Measurements from ENCODE around the gene ABHD4.
"Not testable (repeated sequence)": the region's sequence is repeated elsewhere in the genome, so short reads cannot be mapped to it uniquely, and the experiment has no call there.

The ABHD4 gene

DNA sequence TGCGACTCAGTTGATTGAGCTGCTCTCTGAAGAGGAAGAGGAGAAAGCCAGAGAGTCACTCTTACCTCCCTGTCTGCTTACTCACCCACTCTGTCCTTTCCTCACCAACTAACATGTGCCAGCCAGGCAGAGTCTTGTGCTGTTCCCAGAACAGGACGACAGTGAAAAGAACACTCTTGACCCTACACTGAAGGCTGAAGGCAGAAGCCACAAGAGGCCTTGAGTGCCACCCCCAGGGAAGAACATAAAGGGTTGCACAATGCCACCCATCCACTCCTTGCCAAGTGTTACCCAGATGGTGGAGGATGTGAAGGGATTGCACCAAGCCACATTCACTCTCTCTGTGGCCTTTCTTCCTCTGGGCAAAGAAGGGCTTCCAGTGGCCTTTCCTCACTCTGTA, 12.8 kb downstream of the ABHD4 start:
- no peak overlapping the region for H3K4me3 ChIP-seq (ENCODE audit: low read depth, low read length)
- DNase-seq (ENCODE audit: low read depth) = no peak
- TF ChIP-seq, protein P1, sequence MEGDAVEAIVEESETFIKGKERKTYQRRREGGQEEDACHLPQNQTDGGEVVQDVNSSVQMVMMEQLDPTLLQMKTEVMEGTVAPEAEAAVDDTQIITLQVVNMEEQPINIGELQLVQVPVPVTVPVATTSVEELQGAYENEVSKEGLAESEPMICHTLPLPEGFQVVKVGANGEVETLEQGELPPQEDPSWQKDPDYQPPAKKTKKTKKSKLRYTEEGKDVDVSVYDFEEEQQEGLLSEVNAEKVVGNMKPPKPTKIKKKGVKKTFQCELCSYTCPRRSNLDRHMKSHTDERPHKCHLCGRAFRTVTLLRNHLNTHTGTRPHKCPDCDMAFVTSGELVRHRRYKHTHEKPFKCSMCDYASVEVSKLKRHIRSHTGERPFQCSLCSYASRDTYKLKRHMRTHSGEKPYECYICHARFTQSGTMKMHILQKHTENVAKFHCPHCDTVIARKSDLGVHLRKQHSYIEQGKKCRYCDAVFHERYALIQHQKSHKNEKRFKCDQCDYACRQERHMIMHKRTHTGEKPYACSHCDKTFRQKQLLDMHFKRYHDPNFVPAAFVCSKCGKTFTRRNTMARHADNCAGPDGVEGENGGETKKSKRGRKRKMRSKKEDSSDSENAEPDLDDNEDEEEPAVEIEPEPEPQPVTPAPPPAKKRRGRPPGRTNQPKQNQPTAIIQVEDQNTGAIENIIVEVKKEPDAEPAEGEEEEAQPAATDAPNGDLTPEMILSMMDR (IDR thresholded peaks at IDR 0.05; ENCODE audit: control insufficient read depth, extremely low read depth, insufficient read depth) = no peak

DNA sequence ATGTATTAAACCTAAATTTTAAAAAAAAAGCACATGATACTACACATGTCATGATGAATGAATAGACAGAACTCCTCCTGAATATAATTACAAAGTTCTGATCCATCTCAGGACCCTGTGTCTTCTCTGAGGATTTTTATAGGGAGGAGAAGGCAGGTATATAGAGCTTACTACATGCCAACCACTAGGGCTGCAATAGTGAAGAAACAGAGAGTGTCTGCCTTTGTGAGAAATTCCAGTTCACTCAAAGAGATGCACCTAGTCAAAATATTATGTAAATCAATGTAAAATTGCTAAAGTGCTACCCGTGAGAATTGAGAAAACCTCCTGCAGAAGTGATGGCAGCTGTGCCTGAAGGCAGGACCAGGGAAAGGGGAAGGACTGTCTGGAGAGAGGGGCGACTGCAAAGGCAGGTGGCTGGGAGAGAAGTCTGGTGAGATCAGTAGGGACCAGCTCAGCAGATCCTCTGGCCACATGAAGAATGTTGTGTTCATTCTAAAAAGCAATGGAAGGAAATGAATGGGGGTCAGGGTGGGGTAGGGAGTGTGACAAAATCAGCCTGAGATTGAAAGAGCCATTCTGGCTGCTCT, 15.1 kb downstream of the ABHD4 start:
- TF ChIP-seq, protein P1 (IDR thresholded peaks at IDR 0.05; ENCODE audit: control insufficient read depth, extremely low read depth, insufficient read depth) = no peak
- DNase-seq (ENCODE audit: low read depth) = no peak
- no peak overlapping the region for H3K4me3 ChIP-seq (ENCODE audit: low read depth, low read length)

DNA sequence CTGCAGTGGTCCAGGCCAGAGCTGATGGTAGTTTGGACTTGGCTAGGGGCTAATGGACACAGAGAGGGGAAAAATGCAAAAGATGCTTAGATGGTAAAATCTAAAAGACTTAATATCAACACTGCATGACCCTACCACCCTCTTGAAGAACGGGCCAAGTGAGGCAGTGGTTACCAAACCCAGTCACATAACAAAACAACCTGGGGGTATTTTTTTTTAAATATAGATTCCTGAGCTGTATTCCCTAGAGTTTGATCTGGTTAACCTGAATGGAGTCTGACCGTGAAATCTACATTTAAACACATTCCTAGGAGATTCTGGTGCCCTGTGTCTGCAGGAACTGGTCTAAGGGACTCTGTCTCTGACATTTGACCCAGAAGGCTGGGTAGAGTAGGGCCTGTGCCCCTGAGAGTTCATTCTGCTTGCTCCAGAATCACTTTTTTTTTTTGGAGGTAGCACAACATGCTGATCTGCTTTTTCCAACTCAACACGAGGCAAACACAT, 15.7 kb downstream of the ABHD4 start:
- TF ChIP-seq, protein P1 (IDR thresholded peaks at IDR 0.05; ENCODE audit: control insufficient read depth, extremely low read depth, insufficient read depth) = no peak
- no peak for DNase-seq (ENCODE audit: low read depth)

DNA sequence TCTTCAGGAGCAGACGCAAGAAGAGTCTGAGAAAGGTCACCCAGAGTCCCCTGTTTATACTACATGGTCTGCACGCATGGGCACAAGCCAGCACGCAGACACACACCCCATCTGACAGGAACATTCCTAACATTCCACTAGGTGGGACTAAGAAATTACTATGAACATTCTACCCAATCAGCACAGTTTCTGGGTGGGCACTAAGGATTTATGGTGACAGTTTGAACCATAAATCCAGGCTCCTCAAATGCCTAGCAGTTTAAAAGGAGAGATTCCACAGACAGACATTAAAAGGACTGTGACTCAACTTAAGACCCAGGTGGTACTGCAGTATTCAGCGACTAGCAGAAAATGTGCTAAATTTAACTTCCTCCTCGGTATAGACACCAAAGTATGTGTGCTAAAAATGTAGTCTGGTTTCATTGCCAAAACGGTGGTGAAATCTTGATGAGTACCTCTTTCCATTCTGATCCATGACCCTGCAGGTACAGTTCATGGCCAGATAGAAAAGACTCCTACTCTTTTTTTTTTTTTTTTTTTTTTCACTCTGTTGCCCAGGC, 16.2 kb downstream of the ABHD4 start:
- DNase-seq (ENCODE audit: low read depth) = no peak
- TF ChIP-seq, protein P1 (IDR thresholded peaks at IDR 0.05; ENCODE audit: control insufficient read depth, extremely low read depth, insufficient read depth) = no peak
- no peak overlapping the region for H3K4me3 ChIP-seq (ENCODE audit: low read depth, low read length)

More for the DNA sequence above, 15.7 kb downstream of the ABHD4 start:
- H3K4me3 ChIP-seq (ENCODE audit: low read depth, low read length) = no peak overlapping the region

DNA sequence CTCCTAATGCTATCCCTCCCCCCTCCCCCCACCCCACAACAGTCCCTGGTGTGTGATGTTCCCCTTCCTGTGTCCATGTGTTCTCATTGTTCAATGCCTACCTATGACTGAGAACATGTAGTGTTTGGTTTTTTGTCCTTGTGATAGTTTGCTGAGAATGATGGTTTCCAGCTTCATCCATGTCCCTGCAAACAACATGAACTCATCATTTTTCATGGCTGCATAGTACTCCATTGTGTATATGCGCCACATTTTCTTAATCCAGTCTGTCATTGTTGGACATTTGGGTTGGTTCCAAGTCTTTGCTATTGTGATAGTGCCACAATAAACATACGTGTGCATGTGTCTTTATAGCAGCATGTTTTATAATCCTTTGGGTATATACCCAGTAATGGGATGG, 17.7 kb downstream of the ABHD4 start:
- not testable (repeated sequence) for H3K4me3 ChIP-seq (ENCODE audit: low read depth, low read length); DNase-seq (ENCODE audit: low read depth)

DNA sequence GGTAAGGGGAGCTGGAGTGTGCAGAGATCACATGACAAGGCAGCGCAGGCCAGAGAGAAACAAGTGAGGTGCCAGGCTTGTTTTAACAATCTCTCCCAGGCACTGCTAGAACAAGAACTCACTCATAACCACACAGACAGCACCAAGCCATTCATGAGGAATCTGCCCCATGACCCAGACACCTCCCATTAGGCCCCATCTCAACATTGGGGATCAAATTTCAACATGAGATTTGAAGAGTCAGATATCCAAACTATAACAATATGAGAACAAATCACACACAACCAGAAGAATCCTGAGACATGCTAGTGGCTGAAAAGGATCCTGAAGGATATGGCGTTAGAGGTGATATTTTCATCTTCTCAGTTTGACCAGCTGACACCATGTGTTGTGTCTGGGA, 24.2 kb downstream of the ABHD4 start:
- no peak overlapping the region for H3K4me3 ChIP-seq (ENCODE audit: low read depth, low read length)
- TF ChIP-seq, protein P1 (IDR thresholded peaks at IDR 0.05; ENCODE audit: control insufficient read depth, extremely low read depth, insufficient read depth) = no peak
- DNase-seq (ENCODE audit: low read depth) = no peak

DNA sequence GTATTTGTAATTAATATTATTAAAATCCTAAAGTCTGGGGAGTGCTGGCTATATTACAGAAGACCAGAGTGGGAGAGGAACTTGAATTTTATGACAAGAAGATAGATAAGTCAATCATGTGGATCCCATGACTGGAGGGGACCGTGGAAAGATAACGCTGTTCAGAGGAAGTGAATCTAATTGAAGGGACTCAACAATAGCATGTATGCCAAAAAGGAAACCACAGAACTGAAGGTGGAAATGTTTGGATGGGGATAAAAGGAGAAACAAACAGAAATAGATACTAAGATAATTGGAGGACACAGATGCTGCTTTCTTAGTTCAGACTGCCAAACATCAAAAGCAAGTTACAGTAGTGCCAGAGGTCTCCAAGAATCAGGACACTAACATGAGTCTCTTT, 24.9 kb downstream of the ABHD4 start:
- no peak overlapping the region for H3K4me3 ChIP-seq (ENCODE audit: low read depth, low read length)
- no peak for DNase-seq (ENCODE audit: low read depth)
- TF ChIP-seq, protein P1 (IDR thresholded peaks at IDR 0.05; ENCODE audit: control insufficient read depth, extremely low read depth, insufficient read depth) = no peak
